ENCODE data around the gene TIMM13.

The TIMM13 gene

DNA sequence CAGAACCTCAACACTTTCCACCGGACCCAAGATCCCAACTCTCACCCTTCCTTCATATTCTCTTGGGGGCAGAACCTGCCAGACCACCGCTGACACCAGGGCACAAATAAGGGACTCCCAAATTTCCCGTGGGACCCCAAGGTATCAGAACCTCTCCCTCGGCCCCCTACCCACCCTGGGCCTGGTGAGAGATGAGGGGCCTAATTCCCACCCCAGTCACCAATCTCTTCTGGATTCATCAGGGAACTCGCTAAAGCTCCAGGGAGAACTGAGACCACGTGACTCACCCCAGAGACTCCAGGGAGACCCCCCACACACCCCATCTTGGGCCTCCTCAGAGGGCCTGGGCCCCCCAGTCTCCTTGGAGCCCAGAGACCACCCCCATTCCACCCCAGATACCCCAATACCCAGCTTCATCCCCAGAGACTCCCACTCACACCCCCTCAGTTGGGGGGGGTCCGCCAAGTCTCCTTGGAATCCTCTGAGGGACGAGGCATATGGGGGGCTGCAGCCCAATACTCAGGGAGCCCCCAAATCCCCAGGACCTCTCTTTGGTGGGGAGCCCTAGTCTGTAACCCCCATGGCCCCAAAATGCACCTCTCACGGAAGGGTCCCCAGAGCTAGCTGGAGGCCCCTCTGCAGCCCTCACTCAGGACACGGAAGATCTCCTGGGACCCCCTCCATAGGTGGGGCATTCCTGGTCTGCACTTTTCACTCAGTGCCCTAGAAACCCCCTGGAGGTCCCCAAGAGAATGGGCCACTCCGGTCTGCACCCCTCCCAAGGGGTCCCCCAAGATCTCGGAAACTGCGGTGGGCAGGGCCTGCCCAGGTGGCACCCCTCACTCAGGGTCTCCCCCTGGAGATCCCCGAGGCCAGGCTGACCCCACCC lies 27.8 kb upstream of the TIMM13 start:
- DNase-seq (ENCODE audit: low spot score) = no peak

DNA sequence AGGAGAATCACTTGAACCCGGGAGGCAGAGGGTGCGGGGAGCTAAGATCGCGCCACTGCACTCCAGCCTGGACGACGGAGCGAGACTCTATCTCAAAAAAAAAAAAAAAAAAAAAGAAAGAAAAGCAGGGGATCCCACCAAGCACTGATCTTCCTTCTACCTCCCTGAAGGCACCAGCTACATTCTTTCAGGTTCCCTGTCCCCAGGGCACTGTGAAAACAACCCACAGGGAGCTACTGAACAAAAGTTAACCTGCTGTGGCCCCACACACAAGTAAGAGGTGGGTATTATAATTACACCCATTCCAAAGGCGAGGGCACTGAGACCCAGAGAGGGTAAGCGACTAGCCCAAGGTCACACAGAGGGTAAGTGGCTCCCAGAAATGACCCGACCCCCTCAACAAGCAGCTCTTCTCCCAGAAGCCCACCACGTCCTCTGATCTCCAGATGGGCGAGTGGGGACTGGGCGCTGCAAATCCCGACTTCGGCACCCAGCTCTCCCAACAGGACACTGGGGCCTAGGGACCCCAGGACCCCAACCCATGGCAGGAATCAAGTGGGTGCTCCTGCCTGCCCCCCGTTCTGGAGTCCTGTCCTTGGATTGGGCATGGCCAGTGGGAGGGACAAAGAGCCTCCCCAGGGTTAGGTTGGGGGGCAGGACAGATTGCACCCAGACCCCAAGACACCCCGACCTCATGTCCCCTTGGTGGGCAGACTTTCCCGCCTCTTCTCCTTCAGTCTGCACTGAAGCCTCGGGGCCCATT lies 27.0 kb upstream of the TIMM13 start:
- DNase-seq (ENCODE audit: low spot score) = no peak

DNA sequence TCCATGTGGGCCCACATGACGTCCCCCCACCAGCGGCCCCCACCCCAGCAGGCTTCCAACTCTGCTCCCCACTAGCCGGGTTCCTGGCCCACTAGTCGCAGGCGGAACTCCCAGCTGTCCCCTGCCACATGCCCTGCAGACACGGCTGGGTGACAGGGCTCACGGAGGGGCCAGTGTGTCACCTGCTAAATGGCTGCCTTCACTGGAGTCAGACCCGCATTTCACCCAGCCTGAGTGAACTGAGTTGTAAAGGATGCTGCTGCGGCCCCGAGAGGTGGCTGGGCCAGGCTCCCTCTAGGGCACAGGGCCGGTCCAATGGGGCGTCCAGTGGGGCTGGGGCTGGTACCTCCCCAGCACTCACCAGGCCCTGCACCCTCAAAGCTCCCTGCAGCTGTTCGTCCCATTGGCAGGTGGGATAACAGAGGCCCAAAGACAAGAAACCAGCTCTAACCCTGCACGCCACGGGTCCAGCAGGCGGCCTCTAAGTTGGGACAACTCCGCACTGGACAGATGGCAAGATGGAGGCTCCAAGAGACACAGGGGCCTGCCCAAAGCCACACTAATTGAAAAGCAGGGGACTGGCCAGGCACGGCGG lies 26.1 kb upstream of the TIMM13 start:
- no peak for DNase-seq (ENCODE audit: low spot score)

DNA sequence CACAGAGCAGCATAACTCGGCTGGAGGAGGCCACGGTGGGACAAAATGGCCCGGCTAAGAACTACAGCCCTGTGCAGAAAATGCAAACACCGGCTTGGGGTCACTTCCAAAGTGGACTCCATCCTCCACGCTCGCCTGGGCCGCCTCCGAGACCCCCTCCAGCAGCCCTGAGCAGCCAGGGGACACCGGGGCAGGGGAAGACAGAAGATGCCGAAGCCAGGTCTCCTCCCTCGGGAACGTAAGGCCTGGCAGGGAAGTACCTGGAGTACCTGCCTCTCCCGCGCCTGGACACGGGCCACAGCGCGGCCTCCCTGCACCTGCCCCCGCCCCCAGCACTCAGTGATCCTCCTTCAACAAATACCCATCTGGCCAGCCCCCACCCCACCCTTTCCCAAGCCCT lies 24.4 kb upstream of the TIMM13 start:
- DNase-seq (ENCODE audit: low spot score) = no peak

DNA sequence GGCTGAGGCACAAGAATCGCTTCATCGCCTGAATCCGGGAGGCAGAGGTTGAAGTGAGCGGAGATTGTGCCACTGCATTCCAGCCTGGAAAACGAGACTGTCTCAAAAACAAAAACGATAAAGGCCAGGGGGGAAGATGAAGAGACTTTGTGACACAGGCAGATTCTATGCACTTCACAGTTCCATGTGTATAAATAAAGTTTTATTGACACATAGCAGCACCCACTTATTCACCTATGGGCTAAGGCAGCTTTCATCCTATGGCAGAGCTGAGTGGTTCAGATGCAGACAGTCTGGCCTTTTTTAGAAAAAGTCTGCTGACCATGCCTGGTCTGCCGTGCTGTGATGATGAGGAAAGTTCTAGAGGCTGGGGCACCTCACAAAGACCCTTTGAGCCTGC lies 23.8 kb upstream of the TIMM13 start:
- no peak for DNase-seq (ENCODE audit: low spot score)

DNA sequence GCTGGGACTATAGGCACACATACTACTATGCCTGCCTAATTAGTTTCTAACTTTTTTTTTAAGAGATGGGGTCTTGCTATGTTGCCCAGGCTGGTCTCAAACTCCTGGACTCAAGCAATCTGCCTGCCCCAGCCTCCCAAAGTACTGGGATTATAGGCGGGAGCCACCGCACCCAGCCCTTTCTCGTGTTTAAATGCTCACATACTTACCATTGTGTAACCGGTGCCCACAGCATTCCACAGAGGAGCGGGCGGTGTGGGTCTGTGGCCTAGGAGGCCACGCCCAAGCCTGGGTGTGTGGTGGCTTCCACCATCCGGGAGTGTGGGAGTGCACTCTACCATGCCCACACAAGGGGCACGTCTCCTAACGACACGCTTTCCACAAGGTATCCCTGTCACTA lies 21.6 kb upstream of the TIMM13 start:
- DNase-seq (ENCODE audit: low spot score) = no peak

GRCh38 chr19:2446381-2446780 lies 19.0 kb upstream of the TIMM13 start:
- no peak for DNase-seq (ENCODE audit: low spot score)

DNA sequence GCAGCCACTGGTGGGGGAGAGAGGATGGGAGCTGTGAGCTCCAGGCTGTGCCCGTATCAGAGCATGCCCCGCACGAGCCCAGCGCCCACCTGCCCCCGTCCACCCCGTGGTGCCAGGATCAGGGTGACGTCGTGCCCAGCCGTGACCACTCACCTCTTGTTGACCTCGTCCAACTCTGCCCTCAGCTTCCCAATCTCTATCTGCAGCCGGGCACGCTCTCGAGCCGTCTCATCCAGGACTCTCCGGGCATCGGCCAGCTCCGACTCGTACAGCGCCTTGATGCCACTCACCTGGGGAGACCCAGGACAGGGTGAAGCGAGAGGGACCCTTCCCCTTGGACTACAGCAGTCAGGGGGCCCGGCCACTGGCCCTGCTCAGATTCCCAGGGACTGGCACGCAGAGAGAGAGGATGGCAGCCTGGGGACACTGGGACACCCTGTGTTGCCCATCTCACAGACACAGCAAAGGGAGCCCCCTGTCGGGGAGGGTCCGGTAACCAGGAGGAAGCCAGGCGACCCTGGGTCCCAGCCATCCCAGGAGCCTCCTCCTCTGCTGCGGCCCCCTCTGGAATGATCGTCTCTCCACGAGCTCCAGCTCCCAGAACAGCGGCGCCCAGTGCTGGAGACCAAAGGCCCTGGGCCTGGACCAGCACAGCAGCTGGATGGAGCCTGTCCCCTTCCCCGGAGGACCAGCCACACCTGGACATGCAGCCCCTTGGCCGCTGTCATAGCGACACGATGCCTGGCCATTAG lies 17.0 kb upstream of the TIMM13 start:
- DNase-seq (ENCODE audit: low spot score) = no peak

DNA sequence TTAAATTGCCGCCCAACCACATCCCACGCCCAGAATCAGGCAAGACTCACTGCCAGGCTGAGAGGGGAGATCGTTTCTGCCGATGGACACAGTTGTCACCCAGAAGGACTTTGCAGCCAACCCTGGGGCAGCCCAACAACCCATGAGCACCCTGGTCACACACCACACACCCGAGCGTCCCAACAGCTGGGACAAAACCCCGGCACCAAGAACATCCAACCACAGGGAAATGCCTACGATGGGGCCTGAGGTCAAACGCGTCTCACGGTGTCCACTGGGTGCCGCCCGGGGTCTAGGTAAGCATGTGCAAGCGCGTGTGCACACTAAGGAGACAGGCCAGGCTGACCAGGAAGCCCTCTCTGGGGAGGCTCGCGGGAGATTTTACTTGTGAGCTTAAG lies 16.4 kb upstream of the TIMM13 start:
- DNase-seq (ENCODE audit: low spot score) = no peak

GRCh38 chr19:2443116-2443784 lies 15.9 kb upstream of the TIMM13 start:
- no peak for DNase-seq (ENCODE audit: low spot score)

- DNase-seq (ENCODE audit: low spot score) = no peak
These were observed 13.8 kb upstream of the TIMM13 start for GRCh38 chr19:2441096-2441752.

DNA sequence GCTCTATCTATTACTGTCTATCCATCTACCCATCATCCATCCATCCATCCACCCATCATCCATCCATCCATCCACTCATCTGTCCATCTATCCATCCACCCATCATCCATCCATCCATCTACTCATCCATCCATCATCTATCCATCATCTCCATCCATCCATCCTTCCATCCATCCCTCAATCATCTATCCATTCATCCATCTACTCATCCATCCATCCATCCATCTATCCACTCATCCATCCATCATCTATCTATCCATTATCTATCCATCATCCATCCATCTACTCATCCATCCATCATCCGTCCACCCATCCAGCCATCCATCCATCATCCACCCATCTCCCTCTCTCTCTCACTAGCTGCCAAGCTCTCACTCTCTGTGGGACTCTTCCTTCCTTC lies 13.1 kb upstream of the TIMM13 start:
- no peak for DNase-seq (ENCODE audit: low spot score)

GRCh38 chr19:2438178-2438577 lies 10.8 kb upstream of the TIMM13 start:
- DNase-seq (ENCODE audit: low spot score) = no peak

DNA sequence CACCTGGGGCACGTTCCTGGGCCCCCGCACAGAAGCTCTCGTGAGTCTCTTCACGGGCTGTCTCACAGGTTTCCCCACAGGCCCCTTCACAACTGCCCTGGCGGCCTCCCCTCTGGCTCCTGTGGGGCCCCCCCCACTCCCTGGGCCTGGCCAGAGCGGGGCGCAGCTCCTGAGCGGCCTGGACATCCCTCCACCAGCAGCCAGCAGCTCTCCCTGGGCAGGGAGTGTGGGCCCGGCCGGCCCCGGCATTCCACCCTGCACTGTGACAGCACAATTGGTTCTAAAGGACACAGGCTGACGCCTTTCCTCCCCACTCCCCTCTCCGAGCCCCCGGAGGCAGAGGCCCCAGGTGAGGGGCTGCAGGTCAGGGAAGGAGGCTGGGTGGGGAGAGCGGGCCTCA lies 9.5 kb upstream of the TIMM13 start:
- no peak for DNase-seq (ENCODE audit: low spot score)

DNA sequence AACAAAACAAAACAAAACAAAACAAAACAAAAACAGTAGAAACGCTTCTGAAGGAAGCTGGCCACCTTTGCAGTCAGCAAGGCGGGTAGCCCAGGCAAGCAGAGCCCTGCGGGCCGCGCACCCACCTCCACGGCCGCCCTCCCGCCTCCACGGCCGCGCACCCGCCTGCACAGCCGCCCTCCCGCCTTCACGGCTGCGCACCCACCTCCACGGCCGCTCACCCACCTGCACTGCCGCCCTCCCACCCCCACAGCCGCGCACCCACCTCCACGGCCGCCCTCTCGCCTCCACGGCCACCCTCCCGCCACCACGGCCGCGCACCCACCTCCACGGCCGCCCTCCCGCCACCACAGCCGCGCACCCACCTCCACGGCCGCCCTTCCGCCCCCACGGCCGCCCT lies 9.0 kb upstream of the TIMM13 start:
- no peak for DNase-seq (ENCODE audit: low spot score)

- DNase-seq (ENCODE audit: low spot score) = no peak
These were observed 7.4 kb upstream of the TIMM13 start for GRCh38 chr19:2434721-2435265.

DNA sequence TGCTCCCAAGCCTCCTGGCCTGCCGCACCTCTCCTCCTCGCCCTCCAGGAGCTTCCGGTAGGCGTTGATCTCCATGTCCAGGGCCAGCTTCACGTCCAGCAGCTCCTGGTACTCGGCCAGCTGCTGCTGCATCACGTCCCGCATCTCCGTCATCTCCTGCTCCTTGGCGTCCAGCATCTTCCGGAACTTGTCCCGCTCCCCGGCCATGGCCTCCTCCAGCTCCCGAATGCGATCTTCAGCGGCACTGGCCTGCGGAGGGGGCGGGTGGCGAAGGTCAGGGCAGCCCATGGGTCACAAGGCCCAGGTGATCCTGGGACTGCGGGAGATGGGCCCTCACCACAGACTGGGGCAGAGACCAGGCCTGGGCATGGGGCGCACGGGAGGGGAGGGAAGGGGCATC lies 6.9 kb upstream of the TIMM13 start:
- DNase-seq (ENCODE audit: low spot score) = no peak

GRCh38 chr19:2433854-2434253 lies 6.5 kb upstream of the TIMM13 start:
- no peak for DNase-seq (ENCODE audit: low spot score)

DNA sequence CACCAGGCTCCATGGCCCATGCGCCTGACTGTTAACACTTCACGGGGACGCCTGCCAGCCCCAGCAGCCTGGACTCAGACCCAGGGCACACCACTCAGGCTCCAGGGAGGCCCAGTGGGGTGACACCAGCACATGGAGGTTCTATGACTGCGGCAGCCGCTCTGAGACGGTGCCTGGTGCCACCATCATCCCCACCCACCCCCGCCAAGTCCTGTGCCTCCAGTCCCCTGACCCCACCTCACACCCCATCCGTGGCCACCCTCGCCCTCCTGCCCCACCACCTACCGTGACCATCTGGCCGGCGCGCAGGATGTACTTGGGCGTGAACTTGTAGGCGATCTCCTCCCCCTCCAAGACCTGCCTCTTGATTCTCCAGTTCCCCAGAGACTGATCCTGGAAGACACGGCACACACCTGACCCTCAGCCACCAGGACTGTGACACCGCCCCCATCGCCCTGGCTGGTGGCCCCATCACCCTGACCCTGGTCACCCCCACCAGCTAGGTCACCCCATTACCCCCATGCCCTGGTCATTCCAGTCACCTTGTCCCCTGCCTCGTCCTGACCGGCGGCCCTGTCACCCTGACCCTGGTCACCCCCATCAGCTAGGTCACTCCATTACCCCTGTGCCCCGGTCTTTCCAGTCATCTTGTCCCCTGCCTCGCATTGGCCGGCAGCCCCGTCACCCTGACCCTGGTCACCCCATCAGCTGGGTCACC lies 4.9 kb upstream of the TIMM13 start:
- no peak for DNase-seq (ENCODE audit: low spot score)

GRCh38 chr19:2431318-2432055 lies 4.1 kb upstream of the TIMM13 start:
- no peak for DNase-seq (ENCODE audit: low spot score)
